Epithelial cell of proximal tubule (primary cell): Measurements from ENCODE around the gene NSMCE1. TPM values are rescaled to one million over a fixed set of nuclear protein-coding genes. Genes with fewer than 3 reads are reported as not detected.
"Not testable (repeated sequence)": the region's sequence is repeated elsewhere in the genome, so short reads cannot be mapped to it uniquely, and the experiment has no call there.

Source experiments
- DNase-seq: peaks from one replicate; pipeline ENCODE4 v3.0.0-alpha.2; 2011; ENCODE audit warnings: low read depth
- H3K4me3 ChIP-seq: 2 replicates; pipeline ENCODE4 v1.5.1; 2011; ENCODE audit warnings: low read depth, mild to moderate bottlenecking, low read length
- total RNA-seq: library from RNA; depleted of rRNA; stranded (reverse); fragments of >200 nt; gene quantifications from 2 replicates; pipeline ENCODE4 v1.2.3, GENCODE V29; 2015
- TF ChIP-seq, protein P1 (sequence below): conservative IDR thresholded peaks from 2 replicates; pipeline ENCODE4 v1.5.1; 2012; ENCODE audit warnings: low read depth, mild to moderate bottlenecking, low read length

The NSMCE1 gene
- total RNA-seq, 1 donor from 2014 or later, result 86.3 TPM

DNA sequence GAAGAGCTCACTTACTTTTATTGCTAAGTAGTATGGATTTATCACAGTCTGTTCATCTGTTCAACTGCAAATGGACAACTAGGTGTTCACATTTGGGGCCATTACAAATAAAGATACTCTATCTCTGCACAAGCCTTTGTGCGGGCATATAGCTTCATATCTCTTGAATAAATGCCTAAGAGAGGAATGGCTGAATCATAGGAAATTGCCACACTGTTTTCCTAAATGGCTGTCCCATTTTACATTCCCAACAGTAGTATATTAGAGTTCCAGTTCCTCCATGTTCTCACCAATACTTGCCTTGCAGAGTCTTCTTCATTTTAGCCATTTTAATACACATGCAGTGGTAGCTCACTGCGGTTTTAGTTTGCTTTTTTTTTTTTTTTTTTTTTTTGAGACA is 20.5 kb downstream of the NSMCE1 start:
- TF ChIP-seq, protein P1, sequence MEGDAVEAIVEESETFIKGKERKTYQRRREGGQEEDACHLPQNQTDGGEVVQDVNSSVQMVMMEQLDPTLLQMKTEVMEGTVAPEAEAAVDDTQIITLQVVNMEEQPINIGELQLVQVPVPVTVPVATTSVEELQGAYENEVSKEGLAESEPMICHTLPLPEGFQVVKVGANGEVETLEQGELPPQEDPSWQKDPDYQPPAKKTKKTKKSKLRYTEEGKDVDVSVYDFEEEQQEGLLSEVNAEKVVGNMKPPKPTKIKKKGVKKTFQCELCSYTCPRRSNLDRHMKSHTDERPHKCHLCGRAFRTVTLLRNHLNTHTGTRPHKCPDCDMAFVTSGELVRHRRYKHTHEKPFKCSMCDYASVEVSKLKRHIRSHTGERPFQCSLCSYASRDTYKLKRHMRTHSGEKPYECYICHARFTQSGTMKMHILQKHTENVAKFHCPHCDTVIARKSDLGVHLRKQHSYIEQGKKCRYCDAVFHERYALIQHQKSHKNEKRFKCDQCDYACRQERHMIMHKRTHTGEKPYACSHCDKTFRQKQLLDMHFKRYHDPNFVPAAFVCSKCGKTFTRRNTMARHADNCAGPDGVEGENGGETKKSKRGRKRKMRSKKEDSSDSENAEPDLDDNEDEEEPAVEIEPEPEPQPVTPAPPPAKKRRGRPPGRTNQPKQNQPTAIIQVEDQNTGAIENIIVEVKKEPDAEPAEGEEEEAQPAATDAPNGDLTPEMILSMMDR, result no peak
- H3K4me3 ChIP-seq, result no peak overlapping the region
- no peak for DNase-seq

DNA sequence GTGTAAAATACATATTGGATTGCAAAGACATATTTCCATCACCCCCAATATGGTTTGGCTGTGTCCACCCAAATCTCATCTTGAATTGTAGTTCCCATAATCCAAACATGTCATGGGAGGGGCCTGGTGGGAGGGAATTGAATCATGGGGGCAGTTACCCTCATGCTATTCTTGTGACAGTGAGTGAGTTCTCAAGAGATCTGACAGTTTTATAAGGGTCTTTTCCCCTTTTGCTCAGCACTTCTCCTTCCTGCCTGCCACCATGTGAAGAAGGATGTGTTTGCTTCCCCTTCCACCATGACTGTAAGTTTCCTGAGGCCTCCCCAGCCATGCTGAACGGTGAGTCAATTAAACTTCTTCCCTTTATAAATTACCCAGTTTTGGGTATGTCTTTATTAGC is 21.5 kb downstream of the NSMCE1 start:
- not testable (repeated sequence) for DNase-seq, H3K4me3 ChIP-seq

DNA sequence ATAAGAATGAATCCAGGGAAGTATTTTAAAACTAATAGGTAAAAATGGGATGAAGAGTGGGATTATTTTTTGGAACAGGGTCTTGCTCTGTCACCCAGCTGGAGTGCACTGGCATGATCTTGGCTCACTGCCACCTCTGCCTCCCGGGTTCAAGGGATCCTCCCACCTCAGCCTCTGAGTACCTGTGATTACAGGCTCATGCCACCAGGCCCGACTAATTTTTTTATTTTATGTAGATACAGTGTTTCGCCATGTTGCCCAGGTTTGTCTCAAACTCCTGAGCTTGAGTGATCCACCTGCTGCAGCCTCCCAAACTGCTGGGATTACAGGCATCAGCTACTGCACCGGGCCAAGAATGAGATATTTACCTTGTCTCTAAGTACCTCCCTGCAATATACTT is 22.1 kb downstream of the NSMCE1 start:
- no peak for DNase-seq
- no peak overlapping the region for H3K4me3 ChIP-seq
- TF ChIP-seq, protein P1, result no peak

DNA sequence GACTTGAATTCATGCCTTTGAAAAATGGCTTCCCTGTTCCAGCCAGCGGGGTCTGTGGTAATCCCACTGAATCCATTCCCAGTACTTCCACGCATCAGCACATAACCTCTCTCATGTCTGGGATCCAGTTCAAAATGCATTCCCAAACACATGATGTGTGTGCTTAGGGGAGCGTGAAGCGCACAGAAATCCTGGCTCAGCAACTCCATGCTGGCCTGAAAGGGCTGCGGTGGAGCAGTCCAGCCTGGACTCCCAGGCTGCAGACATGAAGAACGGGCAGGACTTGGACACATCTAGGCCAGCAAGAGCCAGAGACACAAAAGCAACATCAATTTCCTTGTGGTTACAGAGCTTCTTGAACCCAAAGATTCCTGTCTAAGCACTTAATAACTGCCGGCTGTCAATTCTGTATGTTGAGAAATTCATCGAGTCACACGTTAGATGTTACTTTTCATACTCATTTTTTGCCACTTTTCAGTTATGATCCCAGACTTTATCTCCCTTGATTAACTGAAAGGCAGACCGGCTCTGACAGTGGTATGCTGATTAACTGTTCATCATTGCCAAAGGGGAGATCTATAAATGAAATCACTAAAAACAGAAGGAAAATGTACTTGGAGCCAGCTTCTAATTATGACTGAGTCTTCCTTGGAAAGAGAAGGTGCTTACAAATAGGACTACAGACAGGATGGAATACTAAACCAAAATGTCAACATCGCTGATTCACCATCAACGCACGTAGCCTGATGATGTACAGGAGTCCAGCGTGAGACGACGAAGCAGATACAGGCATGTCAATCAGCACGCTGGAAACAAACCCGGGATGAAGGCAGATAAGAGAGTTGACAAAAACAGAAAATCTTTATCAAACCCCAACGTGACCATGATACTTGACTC is 23.0 kb downstream of the NSMCE1 start:
- TF ChIP-seq, protein P1, result no peak
- H3K4me3 ChIP-seq, result no peak overlapping the region
- DNase-seq, result peak; percentile 86

DNA sequence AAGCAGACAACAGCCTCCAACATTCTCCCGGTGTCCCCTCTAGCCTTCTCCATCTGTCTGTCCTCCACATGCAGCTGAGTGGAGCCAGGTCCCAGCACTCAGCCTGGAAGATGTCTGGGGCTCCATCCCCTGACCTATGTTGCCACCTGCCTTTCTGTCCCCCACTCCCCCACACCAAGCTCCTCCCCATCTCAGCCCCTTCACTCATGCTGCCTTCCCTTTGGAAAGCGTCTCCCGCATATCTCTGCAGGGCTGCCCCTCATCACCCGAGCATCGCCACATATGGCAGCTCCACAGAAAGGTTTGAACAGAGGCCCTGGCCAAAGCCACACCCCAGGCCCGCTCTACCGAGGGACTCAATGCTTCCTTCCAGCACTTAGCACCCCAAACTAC is 24.2 kb downstream of the NSMCE1 start:
- no peak for DNase-seq

DNA sequence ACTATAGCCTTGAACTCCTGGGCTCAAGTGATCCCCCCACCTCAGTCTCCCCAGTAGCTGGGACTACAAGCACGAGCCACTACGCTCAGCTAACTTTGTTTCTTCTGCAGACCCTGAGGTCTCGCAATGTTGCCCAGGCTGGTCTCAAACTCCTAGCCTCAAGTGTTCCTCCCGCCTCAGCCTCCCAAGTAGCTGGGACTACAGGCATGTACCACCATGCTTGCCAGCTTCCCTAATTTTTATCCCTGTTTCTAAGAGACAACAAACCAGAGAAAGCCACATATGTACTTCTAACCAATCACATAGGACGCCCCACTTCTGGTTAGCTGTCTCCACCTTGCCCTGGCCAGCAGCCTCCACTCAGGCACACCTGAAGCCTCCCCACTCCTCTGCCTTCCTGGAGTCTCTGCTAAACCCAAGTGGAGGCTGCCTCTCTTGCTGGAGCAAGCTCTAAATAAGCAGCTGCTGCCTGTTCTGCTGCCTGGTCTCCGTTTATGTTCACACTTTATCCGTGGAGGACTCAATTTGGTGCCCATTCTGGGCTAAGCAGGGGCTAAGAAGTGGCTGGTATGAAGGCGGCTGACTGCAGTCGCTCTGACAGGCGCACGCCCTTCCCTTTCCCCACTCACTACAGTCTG is 24.7 kb downstream of the NSMCE1 start:
- TF ChIP-seq, protein P1, result no peak
- no peak for DNase-seq

More for the DNA sequence above, 24.2 kb downstream of the NSMCE1 start:
- TF ChIP-seq, protein P1, result no peak
- H3K4me3 ChIP-seq, result no peak overlapping the region

DNA sequence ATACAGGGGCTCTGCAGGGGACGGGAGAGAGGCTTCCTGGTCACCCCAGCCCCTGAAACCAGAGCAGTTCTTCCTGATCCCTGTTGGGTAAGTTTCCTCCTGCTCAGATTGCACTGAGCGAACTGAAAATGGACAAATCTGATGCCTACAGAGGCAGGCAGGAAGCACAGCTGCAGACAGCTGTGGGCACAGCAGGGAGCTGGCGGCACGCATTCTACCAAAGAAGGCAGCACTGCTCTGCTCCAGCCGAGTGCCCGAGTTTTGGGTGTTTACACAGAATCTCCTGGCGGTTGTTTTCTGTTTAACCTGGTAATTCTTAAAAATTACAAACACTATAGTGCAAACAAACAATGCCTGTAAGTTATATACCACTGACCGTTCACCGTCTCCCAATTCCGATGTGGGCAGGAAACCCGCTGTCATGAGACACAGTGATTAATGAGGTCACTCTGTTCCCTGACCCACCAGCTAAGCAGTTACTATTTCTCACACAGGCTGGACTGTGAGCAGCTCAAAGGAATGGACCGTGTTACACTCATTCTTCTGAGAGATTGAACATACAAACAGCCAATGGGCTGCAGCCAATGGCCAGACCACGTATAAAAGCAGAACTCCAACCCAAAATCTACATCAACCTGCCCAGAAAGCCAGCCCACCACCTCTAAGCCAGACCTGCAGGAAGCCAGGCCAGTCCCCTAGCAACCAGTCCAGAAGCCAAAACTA is 25.5 kb downstream of the NSMCE1 start:
- peak; percentile 74 for DNase-seq
- peak overlapping the region; percentile 40 for H3K4me3 ChIP-seq

More for the DNA sequence above, 24.7 kb downstream of the NSMCE1 start:
- H3K4me3 ChIP-seq, result no peak overlapping the region

More for the DNA sequence above, 25.5 kb downstream of the NSMCE1 start:
- TF ChIP-seq, protein P1, result no peak
